ENCODE data around the gene TRPM8. TPM values are rescaled to one million over a fixed set of nuclear protein-coding genes. Genes with fewer than 3 reads are reported as not detected.

TRPM8 gene
- total and polyA plus RNA-seq, 2 experiments from 2014 or later: 0.11 to 0.14 TPM

DNA sequence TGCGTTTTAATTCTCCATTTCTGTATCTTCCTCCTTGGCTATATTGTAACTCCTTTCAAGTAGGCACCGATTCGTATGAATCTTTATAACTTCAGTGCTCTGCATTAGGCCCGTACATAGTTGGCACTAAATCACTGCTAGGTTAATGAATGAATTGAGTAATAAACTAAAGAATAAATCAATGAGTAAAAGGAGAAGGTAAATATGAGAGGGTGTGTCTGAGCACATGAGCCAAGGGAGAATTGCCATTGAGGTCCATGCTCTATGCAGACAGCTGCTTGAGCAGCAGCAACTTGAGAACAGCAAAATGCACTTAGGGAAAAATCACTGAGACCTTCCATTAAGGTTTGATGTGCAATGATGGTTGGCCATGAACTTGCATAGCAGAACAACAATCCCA lies 11.2 kb upstream of the TRPM8 start (continued):
- TF ChIP-seq, protein P1, sequence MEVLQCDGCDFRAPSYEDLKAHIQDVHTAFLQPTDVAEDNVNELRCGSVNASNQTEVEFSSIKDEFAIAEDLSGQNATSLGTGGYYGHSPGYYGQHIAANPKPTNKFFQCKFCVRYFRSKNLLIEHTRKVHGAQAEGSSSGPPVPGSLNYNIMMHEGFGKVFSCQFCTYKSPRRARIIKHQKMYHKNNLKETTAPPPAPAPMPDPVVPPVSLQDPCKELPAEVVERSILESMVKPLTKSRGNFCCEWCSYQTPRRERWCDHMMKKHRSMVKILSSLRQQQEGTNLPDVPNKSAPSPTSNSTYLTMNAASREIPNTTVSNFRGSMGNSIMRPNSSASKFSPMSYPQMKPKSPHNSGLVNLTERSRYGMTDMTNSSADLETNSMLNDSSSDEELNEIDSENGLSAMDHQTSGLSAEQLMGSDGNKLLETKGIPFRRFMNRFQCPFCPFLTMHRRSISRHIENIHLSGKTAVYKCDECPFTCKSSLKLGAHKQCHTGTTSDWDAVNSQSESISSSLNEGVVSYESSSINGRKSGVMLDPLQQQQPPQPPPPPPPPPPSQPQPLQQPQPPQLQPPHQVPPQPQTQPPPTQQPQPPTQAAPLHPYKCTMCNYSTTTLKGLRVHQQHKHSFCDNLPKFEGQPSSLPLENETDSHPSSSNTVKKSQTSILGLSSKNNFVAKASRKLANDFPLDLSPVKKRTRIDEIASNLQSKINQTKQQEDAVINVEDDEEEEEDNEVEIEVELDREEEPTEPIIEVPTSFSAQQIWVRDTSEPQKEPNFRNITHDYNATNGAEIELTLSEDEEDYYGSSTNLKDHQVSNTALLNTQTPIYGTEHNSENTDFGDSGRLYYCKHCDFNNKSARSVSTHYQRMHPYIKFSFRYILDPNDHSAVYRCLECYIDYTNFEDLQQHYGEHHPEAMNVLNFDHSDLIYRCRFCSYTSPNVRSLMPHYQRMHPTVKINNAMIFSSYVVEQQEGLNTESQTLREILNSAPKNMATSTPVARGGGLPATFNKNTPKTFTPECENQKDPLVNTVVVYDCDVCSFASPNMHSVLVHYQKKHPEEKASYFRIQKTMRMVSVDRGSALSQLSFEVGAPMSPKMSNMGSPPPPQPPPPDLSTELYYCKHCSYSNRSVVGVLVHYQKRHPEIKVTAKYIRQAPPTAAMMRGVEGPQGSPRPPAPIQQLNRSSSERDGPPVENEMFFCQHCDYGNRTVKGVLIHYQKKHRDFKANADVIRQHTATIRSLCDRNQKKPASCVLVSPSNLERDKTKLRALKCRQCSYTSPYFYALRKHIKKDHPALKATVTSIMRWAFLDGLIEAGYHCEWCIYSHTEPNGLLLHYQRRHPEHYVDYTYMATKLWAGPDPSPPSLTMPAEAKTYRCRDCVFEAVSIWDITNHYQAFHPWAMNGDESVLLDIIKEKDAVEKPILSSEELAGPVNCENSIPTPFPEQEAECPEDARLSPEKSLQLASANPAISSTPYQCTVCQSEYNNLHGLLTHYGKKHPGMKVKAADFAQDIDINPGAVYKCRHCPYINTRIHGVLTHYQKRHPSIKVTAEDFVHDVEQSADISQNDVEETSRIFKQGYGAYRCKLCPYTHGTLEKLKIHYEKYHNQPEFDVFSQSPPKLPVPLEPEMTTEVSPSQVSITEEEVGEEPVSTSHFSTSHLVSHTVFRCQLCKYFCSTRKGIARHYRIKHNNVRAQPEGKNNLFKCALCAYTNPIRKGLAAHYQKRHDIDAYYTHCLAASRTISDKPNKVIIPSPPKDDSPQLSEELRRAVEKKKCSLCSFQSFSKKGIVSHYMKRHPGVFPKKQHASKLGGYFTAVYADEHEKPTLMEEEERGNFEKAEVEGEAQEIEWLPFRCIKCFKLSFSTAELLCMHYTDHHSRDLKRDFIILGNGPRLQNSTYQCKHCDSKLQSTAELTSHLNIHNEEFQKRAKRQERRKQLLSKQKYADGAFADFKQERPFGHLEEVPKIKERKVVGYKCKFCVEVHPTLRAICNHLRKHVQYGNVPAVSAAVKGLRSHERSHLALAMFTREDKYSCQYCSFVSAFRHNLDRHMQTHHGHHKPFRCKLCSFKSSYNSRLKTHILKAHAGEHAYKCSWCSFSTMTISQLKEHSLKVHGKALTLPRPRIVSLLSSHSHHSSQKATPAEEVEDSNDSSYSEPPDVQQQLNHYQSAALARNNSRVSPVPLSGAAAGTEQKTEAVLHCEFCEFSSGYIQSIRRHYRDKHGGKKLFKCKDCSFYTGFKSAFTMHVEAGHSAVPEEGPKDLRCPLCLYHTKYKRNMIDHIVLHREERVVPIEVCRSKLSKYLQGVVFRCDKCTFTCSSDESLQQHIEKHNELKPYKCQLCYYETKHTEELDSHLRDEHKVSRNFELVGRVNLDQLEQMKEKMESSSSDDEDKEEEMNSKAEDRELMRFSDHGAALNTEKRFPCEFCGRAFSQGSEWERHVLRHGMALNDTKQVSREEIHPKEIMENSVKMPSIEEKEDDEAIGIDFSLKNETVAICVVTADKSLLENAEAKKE (CRISPR knock-in tag; IDR thresholded peaks at IDR 0.05): no peak
- no peak for TF ChIP-seq EZH2phosphoT487 (IDR thresholded peaks at IDR 0.05; ENCODE audit: unreplicated experiment)

DNA sequence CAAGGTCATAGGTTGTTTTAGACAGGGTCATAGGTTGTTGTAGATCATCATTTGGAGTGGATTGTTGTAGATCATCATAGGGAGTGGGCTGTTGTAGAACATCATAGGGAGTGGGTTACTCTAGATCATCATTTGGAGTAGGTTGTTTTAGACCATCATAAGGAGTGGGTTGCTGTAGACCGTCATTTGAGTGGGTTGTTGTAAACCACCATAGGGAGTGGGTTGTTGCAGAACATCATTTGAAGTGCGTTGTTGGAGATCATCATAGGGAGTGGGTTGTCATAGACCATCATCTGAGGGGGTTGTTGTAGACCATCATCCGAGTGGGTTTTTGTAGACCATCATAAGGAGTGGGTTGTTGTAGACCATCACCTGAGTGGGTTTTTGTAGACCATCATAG lies 9.5 kb upstream of the TRPM8 start:
- Histone ChIP-seq H3K4me1 (ENCODE audit: insufficient read depth) (no peaks in the 10 kb centered on the region), H3K9me2 (ENCODE audit: insufficient read depth) (peaks cover 8% of the 10 kb centered on the region; the same call in 1 of the 2 replicates), H3K4me3 (no peak overlapping the region), H3K27ac (ENCODE audit: low read depth) (no peak overlapping the region), H3K27me3 (ENCODE audit: insufficient read depth) (no peaks in the 10 kb centered on the region), H2AFZ (no peak overlapping the region), H3K79me2 (replicated peaks; ENCODE audit: insufficient read depth) (no peaks in the 10 kb centered on the region), H4K20me1 (replicated peaks; ENCODE audit: insufficient read depth) (no peaks in the 10 kb centered on the region), H3K36me3 (ENCODE audit: insufficient read depth) (no peaks in the 10 kb centered on the region), H3F3A (replicated peaks; ENCODE audit: low read depth) (no peaks in the 10 kb centered on the region), H3K4me2 (no peak overlapping the region)
- H3K4me3 Mint-ChIP-seq: no peak overlapping the region
- DNase-seq (ENCODE audit: low spot score): no peak
- H3K4me1 Mint-ChIP-seq: no peaks in the 10 kb centered on the region; the same call in 2 of the 3 replicates
- no peaks in the 10 kb centered on the region for H3K27me3 Mint-ChIP-seq (ENCODE audit: insufficient read depth, low read depth, poor library complexity)
- ATAC-seq: no peak
- no peaks in the 10 kb centered on the region; the same call in 1 of the 3 replicates for H3K9me3 Mint-ChIP-seq
- H3K36me3 Mint-ChIP-seq (ENCODE audit: low read depth): no peaks in the 10 kb centered on the region
- no peak overlapping the region for H3K27ac Mint-ChIP-seq
- TF ChIP-seq, protein P2, sequence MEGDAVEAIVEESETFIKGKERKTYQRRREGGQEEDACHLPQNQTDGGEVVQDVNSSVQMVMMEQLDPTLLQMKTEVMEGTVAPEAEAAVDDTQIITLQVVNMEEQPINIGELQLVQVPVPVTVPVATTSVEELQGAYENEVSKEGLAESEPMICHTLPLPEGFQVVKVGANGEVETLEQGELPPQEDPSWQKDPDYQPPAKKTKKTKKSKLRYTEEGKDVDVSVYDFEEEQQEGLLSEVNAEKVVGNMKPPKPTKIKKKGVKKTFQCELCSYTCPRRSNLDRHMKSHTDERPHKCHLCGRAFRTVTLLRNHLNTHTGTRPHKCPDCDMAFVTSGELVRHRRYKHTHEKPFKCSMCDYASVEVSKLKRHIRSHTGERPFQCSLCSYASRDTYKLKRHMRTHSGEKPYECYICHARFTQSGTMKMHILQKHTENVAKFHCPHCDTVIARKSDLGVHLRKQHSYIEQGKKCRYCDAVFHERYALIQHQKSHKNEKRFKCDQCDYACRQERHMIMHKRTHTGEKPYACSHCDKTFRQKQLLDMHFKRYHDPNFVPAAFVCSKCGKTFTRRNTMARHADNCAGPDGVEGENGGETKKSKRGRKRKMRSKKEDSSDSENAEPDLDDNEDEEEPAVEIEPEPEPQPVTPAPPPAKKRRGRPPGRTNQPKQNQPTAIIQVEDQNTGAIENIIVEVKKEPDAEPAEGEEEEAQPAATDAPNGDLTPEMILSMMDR (conservative IDR thresholded peaks at IDR 0.05; ENCODE audit: low read depth in 2 of 2): no peak
- TF ChIP-seq JUNB (IDR thresholded peaks at IDR 0.05; ENCODE audit: unreplicated experiment) (no peak), EZH2phosphoT487 (IDR thresholded peaks at IDR 0.05; ENCODE audit: unreplicated experiment) (no peak), STAT1 (IDR thresholded peaks at IDR 0.05; ENCODE audit: unreplicated experiment) (no peak), POLR2AphosphoS5 (IDR thresholded peaks at IDR 0.05; ENCODE audit: low read depth) (no peak), ZNF331 (CRISPR knock-in tag; IDR thresholded peaks at IDR 0.05; ENCODE audit: low read depth) (no peak), NANOG (IDR thresholded peaks at IDR 0.05; ENCODE audit: borderline replicate concordance) (no peak), EZH2 (IDR thresholded peaks at IDR 0.05; ENCODE audit: low read depth, unreplicated experiment) (no peak)

Measured in GM23338 (cell line).